Measurements from ENCODE around the gene ALDH4A1.
"Not testable (repeated sequence)": the region's sequence is repeated elsewhere in the genome, so short reads cannot be mapped to it uniquely, and the experiment has no call there.

Gene ALDH4A1

GRCh38 chr1:18866846-18867245 is 35.5 kb downstream of the ALDH4A1 start:
- H3K4me3 ChIP-seq (ENCODE audit: low read depth, low read length): no peak overlapping the region
- no peak for DNase-seq (ENCODE audit: low read depth)

- DNase-seq (ENCODE audit: low read depth): no peak
- H3K4me3 ChIP-seq (ENCODE audit: low read depth, low read length): no peak overlapping the region
Observed at GRCh38 chr1:18866314-18866713, 36.0 kb downstream of the ALDH4A1 start.

DNA sequence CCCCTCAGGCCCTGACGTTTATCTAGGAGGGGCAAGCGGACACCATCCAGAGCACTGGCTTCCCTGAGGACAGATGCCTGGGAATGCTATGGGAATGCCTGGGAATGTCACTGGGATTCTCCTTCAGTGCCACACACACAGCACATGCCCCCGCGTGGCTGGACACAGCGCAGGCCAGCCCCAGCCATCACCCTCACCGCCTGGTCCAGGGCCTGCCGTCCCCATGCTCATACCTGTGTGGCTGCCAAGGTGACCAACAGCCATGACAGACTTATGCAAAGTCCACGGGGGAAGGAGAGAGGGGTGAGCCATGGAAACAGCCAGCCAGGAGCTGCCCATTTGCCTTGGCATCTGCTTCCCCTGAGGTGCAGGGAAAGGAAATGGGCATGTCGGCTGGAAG is 37.2 kb downstream of the ALDH4A1 start:
- DNase-seq (ENCODE audit: low read depth): no peak
- H3K4me3 ChIP-seq (ENCODE audit: low read depth, low read length): no peak overlapping the region

- no peak for DNase-seq (ENCODE audit: low read depth)
Observed at GRCh38 chr1:18861590-18861989, 40.8 kb downstream of the ALDH4A1 start.

DNA sequence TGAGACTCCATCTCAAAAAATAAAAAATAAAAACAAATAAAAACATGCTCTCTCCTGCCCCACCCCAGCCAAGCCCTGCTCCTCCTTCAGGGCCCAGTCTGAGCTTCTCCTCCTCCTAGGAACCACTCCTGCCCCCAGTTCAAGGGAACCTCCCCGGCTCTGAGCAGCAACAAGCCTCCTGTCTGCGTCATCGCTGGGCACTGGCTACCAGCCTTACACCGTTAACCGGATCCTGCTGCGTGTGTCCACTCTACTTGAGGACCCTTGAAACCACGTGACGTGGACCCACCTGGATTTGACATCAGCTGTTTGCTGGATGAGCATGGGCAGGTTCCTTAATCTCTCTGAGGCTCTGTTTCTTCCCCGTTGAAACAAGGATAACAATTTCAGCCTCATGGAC is 41.3 kb downstream of the ALDH4A1 start:
- H3K4me3 ChIP-seq (ENCODE audit: low read depth, low read length): no peak overlapping the region
- DNase-seq (ENCODE audit: low read depth): no peak

More at GRCh38 chr1:18861590-18861989, 40.8 kb downstream of the ALDH4A1 start:
- H3K4me3 ChIP-seq (ENCODE audit: low read depth, low read length): no peak overlapping the region

- no peak for DNase-seq (ENCODE audit: low read depth)
- H3K4me3 ChIP-seq (ENCODE audit: low read depth, low read length): no peak within 1 kb of the TSS
Observed at GRCh38 chr1:18859560-18859959, 42.8 kb downstream of the ALDH4A1 start, which contains the start of gene TAS1R2. Gene TAS1R2 (minus strand): TSS chr1:18859660. CDS start chr1:18859660, 0 bp downstream.

DNA sequence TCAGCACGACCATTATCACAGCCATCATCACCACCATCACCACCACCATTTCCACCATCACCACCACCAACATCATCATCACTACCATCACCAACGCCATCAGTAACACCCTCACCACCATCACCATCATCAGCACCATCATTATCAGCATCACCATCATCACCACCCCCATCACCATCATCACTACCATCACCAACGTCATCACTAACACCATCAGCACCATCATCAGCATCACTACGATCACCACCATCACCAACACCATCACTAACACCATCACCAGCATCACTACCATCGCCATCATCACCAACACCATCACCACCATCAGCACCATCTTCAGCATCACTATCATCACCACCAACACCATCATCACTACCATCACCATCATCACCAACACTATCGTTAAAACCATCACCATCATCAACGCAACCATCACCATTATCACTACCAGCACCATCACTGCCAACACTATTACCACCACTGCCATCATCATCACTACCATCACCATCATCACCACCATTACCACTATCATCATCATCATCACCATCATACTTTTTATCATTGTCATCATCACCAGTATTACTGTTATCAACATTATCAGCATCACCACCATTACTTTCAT is 44.2 kb downstream of the ALDH4A1 start:
- no peak overlapping the region for H3K4me3 ChIP-seq (ENCODE audit: low read depth, low read length)
- DNase-seq (ENCODE audit: low read depth): no peak

DNA sequence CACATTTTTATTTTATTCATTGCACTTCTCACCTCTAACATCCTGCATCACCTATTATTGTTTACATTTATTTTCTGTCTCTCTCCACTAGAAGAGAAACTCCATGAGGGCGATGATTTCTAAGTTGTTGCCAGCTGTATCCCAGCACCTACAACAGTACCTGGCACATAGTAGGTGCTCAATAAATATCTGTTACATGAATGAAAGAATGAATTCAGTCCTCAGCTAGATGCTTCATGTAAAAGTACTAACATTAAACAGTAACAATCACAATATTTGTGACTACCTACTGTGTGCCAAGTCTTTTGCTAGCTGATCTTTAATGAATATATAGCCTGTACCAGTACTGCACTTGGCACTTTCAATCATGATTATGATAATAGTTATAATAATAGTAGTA is 45.9 kb downstream of the ALDH4A1 start:
- no peak overlapping the region for H3K4me3 ChIP-seq (ENCODE audit: low read depth, low read length)
- DNase-seq (ENCODE audit: low read depth): no peak

DNA sequence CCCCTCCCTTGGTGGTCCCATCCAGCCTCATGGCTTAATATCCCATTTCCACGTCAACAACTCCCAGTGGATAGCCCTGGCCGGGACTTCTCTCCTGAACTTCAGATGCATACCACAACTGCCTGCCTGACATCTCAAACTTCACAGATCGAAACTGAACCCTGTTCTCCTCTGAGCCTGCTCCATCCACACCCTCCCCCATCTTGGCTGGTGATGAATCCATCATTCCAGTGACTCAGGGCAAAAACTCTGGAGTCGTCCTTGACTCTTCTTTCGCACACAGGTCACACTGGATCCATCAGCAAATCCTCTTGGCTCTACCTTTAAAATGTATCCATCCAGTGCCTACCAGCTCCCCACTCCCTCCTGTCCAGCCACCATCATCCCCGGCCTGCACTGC is 46.8 kb downstream of the ALDH4A1 start:
- H3K4me3 ChIP-seq (ENCODE audit: low read depth, low read length): no peak overlapping the region
- no peak for DNase-seq (ENCODE audit: low read depth)

DNA sequence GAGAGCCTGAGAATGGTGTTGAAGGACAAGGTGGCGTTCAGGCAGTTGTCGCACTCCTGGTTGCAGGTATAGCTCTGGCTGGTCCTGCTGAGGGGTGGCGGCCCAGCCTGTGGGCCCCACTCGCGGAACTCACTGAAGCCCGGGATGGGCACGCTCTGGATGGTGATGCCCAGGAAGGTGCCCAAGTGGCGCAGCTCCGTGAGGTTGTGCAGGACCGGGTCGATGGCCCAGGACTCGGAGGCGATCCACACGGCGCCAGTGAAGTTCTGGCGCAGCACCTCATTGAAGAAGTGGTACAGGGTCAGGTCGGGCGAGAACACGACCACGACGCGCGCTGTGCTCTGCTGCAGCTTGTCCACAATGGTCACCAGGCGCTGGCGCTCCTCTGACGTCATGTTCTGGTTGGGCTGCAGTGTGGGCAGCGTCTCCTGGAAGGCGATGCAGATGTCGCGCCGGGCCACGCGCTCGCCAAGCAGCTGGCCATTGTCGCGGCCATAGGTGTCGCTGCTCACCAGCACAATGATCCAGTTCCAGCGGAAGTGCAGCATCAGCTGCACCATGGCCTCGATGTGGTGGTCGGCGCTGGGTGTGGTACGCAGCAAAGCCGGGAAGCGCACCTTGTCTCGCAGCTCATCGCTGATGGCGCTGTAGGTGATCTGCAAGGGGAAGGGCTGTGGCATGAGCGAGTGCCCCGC is 47.9 kb downstream of the ALDH4A1 start:
- H3K4me3 ChIP-seq (ENCODE audit: low read depth, low read length): no peak overlapping the region
- DNase-seq (ENCODE audit: low read depth): no peak

DNA sequence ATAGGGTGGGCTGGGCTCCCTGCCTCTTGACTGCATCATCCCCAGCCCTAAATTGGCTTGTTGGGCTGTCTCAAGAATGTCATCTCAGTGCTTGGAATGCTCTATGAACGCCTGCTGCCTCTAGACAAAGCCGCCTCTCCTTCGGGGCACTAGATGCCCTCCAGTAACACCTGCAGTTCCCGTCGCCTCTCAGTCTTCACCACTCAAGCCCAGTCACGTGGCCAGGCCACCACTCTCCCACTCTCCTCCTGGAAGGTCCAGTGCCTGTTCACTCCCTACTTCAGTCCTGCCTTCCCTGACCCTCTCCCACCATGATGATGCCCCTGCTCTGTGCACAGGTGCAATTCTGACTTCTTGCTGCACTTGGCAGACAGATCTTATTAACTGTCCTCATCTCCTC is 49.9 kb downstream of the ALDH4A1 start:
- no peak overlapping the region for H3K4me3 ChIP-seq (ENCODE audit: low read depth, low read length)
- no peak for DNase-seq (ENCODE audit: low read depth)

- DNase-seq (ENCODE audit: low read depth): no peak
- H3K4me3 ChIP-seq (ENCODE audit: low read depth, low read length): no peak overlapping the region
Observed at GRCh38 chr1:18849261-18849711, 53.1 kb downstream of the ALDH4A1 start.

- not testable (repeated sequence) for H3K4me3 ChIP-seq (ENCODE audit: low read depth, low read length); DNase-seq (ENCODE audit: low read depth)
Observed at GRCh38 chr1:18847723-18848122, 54.6 kb downstream of the ALDH4A1 start.

GRCh38 chr1:18840145-18840544 is 62.2 kb downstream of the ALDH4A1 start:
- no peak for DNase-seq (ENCODE audit: low read depth)
- no peak overlapping the region for H3K4me3 ChIP-seq (ENCODE audit: low read depth, low read length)

GRCh38 chr1:18836654-18837053 is 65.7 kb downstream of the ALDH4A1 start:
- no peak for DNase-seq (ENCODE audit: low read depth)

DNA sequence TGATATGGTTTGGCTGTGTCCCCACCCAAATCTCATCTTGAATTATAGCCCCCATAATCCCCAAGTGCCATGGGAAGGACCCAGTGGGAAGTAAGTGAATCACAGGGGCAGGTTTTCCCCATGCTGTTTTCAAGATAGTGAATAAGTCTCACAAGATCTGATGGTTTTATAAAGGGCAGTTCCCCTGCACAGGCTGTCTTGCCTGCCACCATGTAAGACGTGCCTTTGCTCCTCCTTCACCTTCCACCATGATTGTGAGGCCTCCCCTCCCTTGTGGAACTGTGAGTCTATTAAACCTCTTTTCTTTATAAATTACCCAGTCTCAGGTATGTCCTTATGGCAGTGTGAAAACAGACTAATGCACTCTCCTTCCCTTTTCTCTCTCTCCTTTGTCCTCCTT is 70.0 kb downstream of the ALDH4A1 start:
- H3K4me3 ChIP-seq (ENCODE audit: low read depth, low read length); DNase-seq (ENCODE audit: low read depth): not testable (repeated sequence)

More at GRCh38 chr1:18836654-18837053, 65.7 kb downstream of the ALDH4A1 start:
- no peak overlapping the region for H3K4me3 ChIP-seq (ENCODE audit: low read depth, low read length)

- H3K4me3 ChIP-seq (ENCODE audit: low read depth, low read length): no peak overlapping the region
- DNase-seq (ENCODE audit: low read depth): no peak
Observed at GRCh38 chr1:18831656-18832055, 70.7 kb downstream of the ALDH4A1 start.

DNA sequence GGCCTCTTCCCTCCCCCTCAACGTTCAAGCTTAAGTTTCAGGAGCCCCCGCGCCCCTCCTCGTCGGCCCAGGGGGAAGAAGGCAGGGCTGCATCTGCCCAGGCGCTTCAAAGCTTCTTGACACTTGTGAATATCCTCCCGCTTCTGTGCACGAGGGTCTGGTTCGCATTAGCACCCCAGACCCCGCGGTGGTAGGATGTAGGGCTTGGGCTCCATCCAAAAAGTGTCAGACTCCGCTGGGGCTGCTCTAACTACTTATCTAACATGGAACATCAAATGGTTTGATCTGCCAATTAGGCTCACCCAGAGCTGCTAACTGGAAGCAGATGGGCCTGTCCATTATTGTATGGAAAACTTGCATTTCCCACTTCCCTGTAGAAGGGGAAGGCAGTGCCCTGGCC is 71.8 kb downstream of the ALDH4A1 start:
- H3K4me3 ChIP-seq (ENCODE audit: low read depth, low read length): no peak overlapping the region
- no peak for DNase-seq (ENCODE audit: low read depth)

- H3K4me3 ChIP-seq (ENCODE audit: low read depth, low read length): no peak overlapping the region
- DNase-seq (ENCODE audit: low read depth): no peak
Observed at GRCh38 chr1:18829671-18830070, 72.7 kb downstream of the ALDH4A1 start.

DNA sequence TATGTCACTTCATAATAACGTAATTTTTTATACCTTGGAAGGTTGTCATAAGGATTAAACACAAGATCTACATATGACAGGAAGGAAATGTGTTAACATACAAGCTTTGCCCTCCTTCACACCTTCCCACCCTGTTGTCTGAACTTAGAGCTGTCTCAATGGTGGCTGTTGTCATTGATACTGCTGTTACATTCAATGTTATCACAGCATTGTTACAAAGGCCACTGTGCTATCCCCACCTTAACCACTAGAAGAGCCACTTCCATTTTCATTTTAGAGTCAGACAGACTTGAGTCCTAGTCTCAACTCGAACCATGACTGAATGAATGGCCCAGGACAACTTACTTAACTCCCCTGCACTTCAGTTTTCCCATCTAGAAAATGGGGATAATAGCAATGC is 74.1 kb downstream of the ALDH4A1 start:
- no peak for DNase-seq (ENCODE audit: low read depth)
- no peak overlapping the region for H3K4me3 ChIP-seq (ENCODE audit: low read depth, low read length)

DNA sequence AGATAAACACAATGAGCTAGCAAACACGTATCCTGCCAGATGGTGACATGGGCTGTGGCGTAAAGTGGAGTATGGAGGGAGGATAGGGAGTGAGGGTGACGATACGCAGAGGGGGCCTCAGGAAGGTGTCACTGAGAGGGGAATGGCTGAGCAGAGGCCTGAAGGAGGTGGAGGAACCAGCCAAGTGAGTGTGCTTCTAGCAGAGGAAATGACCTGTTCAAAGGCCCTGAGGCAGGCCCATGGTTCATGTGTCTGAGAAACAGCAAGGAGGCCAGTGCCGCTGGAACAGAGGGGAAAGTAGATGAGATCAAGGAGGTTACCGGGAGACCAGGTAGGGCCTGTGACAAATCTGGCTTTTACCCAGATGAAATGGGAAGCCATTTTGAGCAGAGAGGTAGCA is 78.9 kb downstream of the ALDH4A1 start:
- no peak for DNase-seq (ENCODE audit: low read depth)
- H3K4me3 ChIP-seq (ENCODE audit: low read depth, low read length): no peak overlapping the region

Measured in skeletal muscle cell (primary cell).